GM12878 (cell line): ENCODE measurements around the gene C15orf40. TPM values are rescaled to one million over a fixed set of nuclear protein-coding genes. Genes with fewer than 3 reads are reported as not detected.
"Not testable (repeated sequence)": the region's sequence is repeated elsewhere in the genome, so short reads cannot be mapped to it uniquely, and the experiment has no call there.

Experiments
- ATAC-seq: fragments of 200-7000 bp; cut with Tn5 transposase; 3 replicates; pipeline ENCODE4 v1.9.1; 2020; ENCODE audit warnings: mild to moderate bottlenecking, moderate library complexity
- BruUV-seq: library from RNA; stranded (reverse); fragments of 400-500 nt; replicated peaks from 2 replicates; lab custom pipeline; 2021; lab: Mats Ljungman, UMichigan
- CTCF ChIA-PET: fragments of 300-600 bp; sonication (Branson Sonifier 250); formaldehyde crosslinking; extraction: SDS; loops from one replicate; lab custom pipeline; 2021; ENCODE audit warnings: inconsistent platforms; lab: Yijun Ruan, JAX
- POLR2A ChIA-PET: fragments of 350-600 bp; formaldehyde crosslinking; extraction: SDS; loops from one replicate; lab custom pipeline; 2021; ENCODE audit warnings: inconsistent platforms; lab: Charles Lee
- RAD21 ChIA-PET: fragments of 300-600 bp; sonication (Branson Sonifier 250); formaldehyde crosslinking; loops from one replicate; lab custom pipeline; 2023; ENCODE audit warnings: antibody characterized with exemption; ENCODE audit not compliant: unreplicated experiment; lab: Charles Lee
- SMC1A ChIA-PET: fragments of 300-600 bp; sonication (Branson Sonifier 250); formaldehyde crosslinking; loops from one replicate; lab custom pipeline; 2023; ENCODE audit not compliant: unreplicated experiment, uncharacterized antibody; lab: Charles Lee
- DNase-seq: peaks from one replicate; pipeline ENCODE4 v3.0.0-alpha.2; 2011; ENCODE audit warnings: low read depth, low spot score
- FAIRE-seq: peaks from 3 replicates; lab custom pipeline; 2011; peaks lifted over from hg19 to GRCh38; lab: Jason Lieb, UNC
- H2AFZ ChIP-seq: 2 replicates; pipeline ENCODE4 v1.6.0; 2011; ENCODE audit warnings: low read depth, low read length, control low read depth; ENCODE audit not compliant: control insufficient read depth
- H3K27ac ChIP-seq: 2 replicates; pipeline ENCODE4 v1.5.1; 2011; ENCODE audit warnings: control low read depth; ENCODE audit not compliant: control insufficient read depth, insufficient read depth
- H3K27me3 ChIP-seq, 2 experiments: replicated peaks in 1 of 2; 2 replicates each; pipeline versions ENCODE4 v1.6.0 to v1.6.1; 2011; ENCODE audit warnings: low read length in 1 of 2; ENCODE audit not compliant: control insufficient read depth in 2 of 2, insufficient read depth in 2 of 2
- H3K36me3 ChIP-seq, 2 experiments: 2 replicates each; pipeline ENCODE4 v1.5.1; 2011; ENCODE audit warnings: low read length in 1 of 2; ENCODE audit not compliant: control insufficient read depth in 2 of 2, insufficient read depth in 2 of 2
- H3K4me1 ChIP-seq: 2 replicates; pipeline ENCODE4 v1.6.1; 2011; ENCODE audit warnings: mild to moderate bottlenecking, low read length, moderate library complexity, mixed read lengths; ENCODE audit not compliant: control insufficient read depth, insufficient read depth
- H3K4me2 ChIP-seq: 2 replicates; pipeline ENCODE4 v1.6.0; 2011; ENCODE audit warnings: control low read depth; ENCODE audit not compliant: control insufficient read depth, insufficient read depth
- H3K4me3 ChIP-seq: fragments of 200-600 bp; sonication (generic); 2 replicates; pipeline ENCODE4 v1.5.1; 2016
- H3K79me2 ChIP-seq: 2 replicates; pipeline ENCODE4 v1.6.0; 2011; ENCODE audit warnings: low read length; ENCODE audit not compliant: control insufficient read depth, insufficient read depth
- H3K9ac ChIP-seq: 2 replicates; pipeline ENCODE4 v1.8.0; 2011; ENCODE audit warnings: low read length, control low read depth, mixed read lengths; ENCODE audit not compliant: control insufficient read depth, insufficient read depth
- H3K9me3 ChIP-seq: replicated peaks from 3 replicates; pipeline ENCODE4 v1.5.1; 2011; ENCODE audit warnings: mild to moderate bottlenecking, low read length; ENCODE audit not compliant: control insufficient read depth, insufficient read depth
- H4K20me1 ChIP-seq: 2 replicates; pipeline ENCODE4 v1.6.0; 2011; ENCODE audit not compliant: control insufficient read depth, insufficient read depth
- MXI1 ChIP-seq: fragments of 150-350 bp; IDR thresholded peaks from 2 replicates; pipeline ENCODE4 v1.6.1; 2011; ENCODE audit warnings: low read depth, mild to moderate bottlenecking, inconsistent platforms, low read length, improper control_type of control experiment
- NR2C1 ChIP-seq: fragments of 450-650 bp; IDR thresholded peaks from 2 replicates; pipeline ENCODE4 v1.6.1; 2017; ENCODE audit warnings: antibody characterized with exemption, mild to moderate bottlenecking, moderate library complexity
- NR2C2 ChIP-seq: IDR thresholded peaks from 2 replicates; pipeline ENCODE4 v1.6.1; 2011; ENCODE audit warnings: borderline replicate concordance, low read depth; ENCODE audit not compliant: control insufficient read depth, insufficient read length
- POU2F2 ChIP-seq: IDR thresholded peaks from 3 replicates; pipeline ENCODE4 v1.6.1; 2011; ENCODE audit warnings: low read depth, mild to moderate bottlenecking, low read length, borderline replicate concordance
- SMC3 ChIP-seq: IDR thresholded peaks from 2 replicates; pipeline ENCODE4 v1.6.1; 2011; ENCODE audit warnings: low read length, improper control_type of control experiment, borderline replicate concordance
- YY1 ChIP-seq: IDR thresholded peaks from 2 replicates; pipeline ENCODE4 v1.6.1; 2011; ENCODE audit warnings: low read depth, mild to moderate bottlenecking, low read length
- WGBS: methylation state at CpG from one replicate; pipeline ENCODE4 v1.1.6; 2016; ENCODE audit warnings: low lambda C conversion rate; ENCODE audit not compliant: insufficient replicate concordance, insufficient coverage; ENCODE audit errors: missing lambda C conversion rate; 5-methylcytosine and 5-hydroxymethylcytosine counted together
- in situ Hi-C: fragments of 300-500 bp; cut with MboI; formaldehyde crosslinking; loops from 9 replicates; pipeline ENCODE4 v1.14.3; 2018; ENCODE audit warnings: mixed read lengths
- intact Hi-C: fragments of 100-400 bp; cut with micrococcal nuclease; formaldehyde crosslinking; loops from one replicate; pipeline ENCODE4 v1.14.2; 2022; ENCODE audit not compliant: unreplicated experiment
- polyA plus RNA-seq, 11 experiments: library from polyadenylated mRNA; depleted of rRNA in 4 of 11; unstranded in 6 of 11; stranded (reverse) in 5 of 11; fragments of >200 nt; fragmentation: Nextera tagmentation in 4 of 11; fragmentation: Illumina TruSeq in 1 of 11; extraction: Ambion mirVana in 4 of 11; extraction: Trizol in 1 of 11; gene quantifications; 1 replicate in 1 of 11; 2 replicates in 10 of 11; pipeline versions ENCODE4 v1.2.1 to v1.2.3, GENCODE V29; 2011 to 2016; ENCODE audit warnings: inconsistent platforms in 2 of 11, missing spikeins in 2 of 11, low read depth in 1 of 11
- total RNA-seq, 4 experiments: library from RNA; depleted of rRNA in 3 of 4; stranded (reverse); fragments of >200 nt in 3 of 4; fragmentation: Illumina TruSeq in 1 of 4; extraction: Trizol in 1 of 4; gene quantifications; 2 replicates each; pipeline versions ENCODE4 v1.2.1 to v1.2.3, GENCODE V29; 2013 to 2021
- TF ChIP-seq, protein P1 (sequence below): fragments of 450-650 bp; IDR thresholded peaks from 2 replicates; pipeline ENCODE4 v1.6.1; 2017; ENCODE audit warnings: mild to moderate bottlenecking, low read depth, inconsistent platforms; ENCODE audit not compliant: poor library complexity, severe bottlenecking

C15orf40 gene
- total and polyA plus RNA-seq, 10 of the 15 experiments (the other 5 are each of a cell fraction or from before 2014, with no cell fraction given) = 21.3 to 70.0 (median 31.8) TPM

DNA sequence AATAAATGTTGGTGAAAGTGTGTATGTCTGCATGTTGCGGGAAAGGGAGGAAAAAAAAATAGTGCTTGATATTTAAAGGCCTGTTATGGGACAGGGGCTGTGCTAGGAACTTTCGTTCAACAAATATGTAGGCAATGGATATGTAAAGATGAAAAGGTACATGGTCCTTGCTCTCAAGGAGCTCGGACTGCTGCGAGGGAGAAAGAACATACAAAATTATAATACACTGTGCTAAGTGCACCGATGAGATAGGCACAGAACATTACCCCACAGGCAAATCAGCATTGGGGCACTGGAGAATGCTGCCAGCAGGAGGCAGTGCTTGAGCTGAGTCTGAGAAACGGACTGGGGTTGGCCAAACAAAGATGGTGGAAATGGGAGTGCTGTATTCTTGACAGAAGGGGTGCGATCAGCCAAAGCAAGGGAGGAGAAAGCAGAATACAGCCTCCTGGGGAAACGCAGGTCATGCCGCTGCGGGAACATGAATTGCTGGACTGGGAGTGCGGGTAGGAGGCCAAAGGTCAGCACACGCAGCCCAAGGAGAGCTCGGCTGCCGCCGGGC is 649 bp downstream of the C15orf40 start (continued):
- peak; percentile 32; the same call in 1 of the 2 replicates for TF ChIP-seq NR2C1
- peak; percentile 79 for TF ChIP-seq SMC3
- no peak for TF ChIP-seq NR2C2
- peak; percentile 43; the same call in 1 of the 2 replicates for TF ChIP-seq MXI1
- TF ChIP-seq YY1 = peak; percentile 95
- TF ChIP-seq POU2F2 = peak; percentile 48; the same call in 1 of the 3 replicates
- TF ChIP-seq, protein P1, sequence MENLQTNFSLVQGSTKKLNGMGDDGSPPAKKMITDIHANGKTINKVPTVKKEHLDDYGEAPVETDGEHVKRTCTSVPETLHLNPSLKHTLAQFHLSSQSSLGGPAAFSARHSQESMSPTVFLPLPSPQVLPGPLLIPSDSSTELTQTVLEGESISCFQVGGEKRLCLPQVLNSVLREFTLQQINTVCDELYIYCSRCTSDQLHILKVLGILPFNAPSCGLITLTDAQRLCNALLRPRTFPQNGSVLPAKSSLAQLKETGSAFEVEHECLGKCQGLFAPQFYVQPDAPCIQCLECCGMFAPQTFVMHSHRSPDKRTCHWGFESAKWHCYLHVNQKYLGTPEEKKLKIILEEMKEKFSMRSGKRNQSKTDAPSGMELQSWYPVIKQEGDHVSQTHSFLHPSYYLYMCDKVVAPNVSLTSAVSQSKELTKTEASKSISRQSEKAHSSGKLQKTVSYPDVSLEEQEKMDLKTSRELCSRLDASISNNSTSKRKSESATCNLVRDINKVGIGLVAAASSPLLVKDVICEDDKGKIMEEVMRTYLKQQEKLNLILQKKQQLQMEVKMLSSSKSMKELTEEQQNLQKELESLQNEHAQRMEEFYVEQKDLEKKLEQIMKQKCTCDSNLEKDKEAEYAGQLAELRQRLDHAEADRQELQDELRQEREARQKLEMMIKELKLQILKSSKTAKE = peak; percentile 15

DNA sequence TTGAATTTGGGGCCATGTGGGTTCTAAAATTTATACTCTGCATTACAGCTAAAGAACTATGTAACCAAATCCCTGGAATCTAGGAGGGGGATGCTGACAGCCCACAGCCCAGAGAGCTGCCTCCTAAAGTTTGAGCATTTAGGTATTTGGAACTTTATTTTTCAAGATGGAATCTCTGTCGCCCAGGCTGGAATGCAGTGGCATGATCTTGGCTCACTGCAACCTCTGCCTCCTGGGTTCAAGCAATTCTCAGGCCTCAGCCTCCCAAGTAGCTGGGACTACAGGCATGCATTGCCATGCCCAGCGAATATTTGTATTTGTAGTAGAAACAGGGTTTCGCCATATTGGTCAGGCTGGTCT is 10.8 kb downstream of the C15orf40 start:
- WGBS = 100% methylated on average over 3 of the region's 3 CpGs
- H3K4me2 ChIP-seq, H3K9ac ChIP-seq, POLR2A ChIA-PET, H2AFZ ChIP-seq, H3K36me3 ChIP-seq, in situ Hi-C loops, H4K20me1 ChIP-seq, ATAC-seq, BruUV-seq, H3K4me1 ChIP-seq, H3K4me3 ChIP-seq, H3K79me2 ChIP-seq, H3K27ac ChIP-seq, FAIRE-seq, H3K27me3 ChIP-seq, DNase-seq, H3K9me3 ChIP-seq: not testable (repeated sequence)
- CTCF ChIA-PET = interaction anchor here (0.8 to 4.2 kb wide), 22 partner anchors 10 to 474 kb away, joined by 3 to 43 read pairs (median 4); partner anchors contain the start of genes C15orf40, FSD2 and RAMAC
- RAD21 ChIA-PET = interaction anchor here (0.8 to 2.9 kb wide), 5 partner anchors 11 to 250 kb away, joined by 3 to 11 read pairs (median 7); partner anchors contain the start of genes C15orf40 and RAMAC
- SMC1A ChIA-PET = interaction anchor here (0.8 to 1.7 kb wide), 12 partner anchors 9 to 470 kb away, joined by 3 to 16 read pairs (median 4); partner anchors contain the start of gene RAMAC
- intact Hi-C loops = loop anchor here (2.0 to 10.0 kb wide), 3 partner anchors 152 to 470 kb away; no protein-coding TSS in a partner anchor
